NCI-H82 treated with DMSO at 0.1 percent for 48 hours (cell line): ENCODE measurements around the gene PRRG2.

Experiments used
- DNase-seq: peaks from one replicate; lab custom pipeline; 2025; ENCODE audit not compliant: unreplicated experiment; lab: John Stamatoyannopoulos, UW

The PRRG2 gene

GRCh38 chr19:49556412-49557398, 24.4 kb upstream of the PRRG2 start:
- no peak for DNase-seq

DNA sequence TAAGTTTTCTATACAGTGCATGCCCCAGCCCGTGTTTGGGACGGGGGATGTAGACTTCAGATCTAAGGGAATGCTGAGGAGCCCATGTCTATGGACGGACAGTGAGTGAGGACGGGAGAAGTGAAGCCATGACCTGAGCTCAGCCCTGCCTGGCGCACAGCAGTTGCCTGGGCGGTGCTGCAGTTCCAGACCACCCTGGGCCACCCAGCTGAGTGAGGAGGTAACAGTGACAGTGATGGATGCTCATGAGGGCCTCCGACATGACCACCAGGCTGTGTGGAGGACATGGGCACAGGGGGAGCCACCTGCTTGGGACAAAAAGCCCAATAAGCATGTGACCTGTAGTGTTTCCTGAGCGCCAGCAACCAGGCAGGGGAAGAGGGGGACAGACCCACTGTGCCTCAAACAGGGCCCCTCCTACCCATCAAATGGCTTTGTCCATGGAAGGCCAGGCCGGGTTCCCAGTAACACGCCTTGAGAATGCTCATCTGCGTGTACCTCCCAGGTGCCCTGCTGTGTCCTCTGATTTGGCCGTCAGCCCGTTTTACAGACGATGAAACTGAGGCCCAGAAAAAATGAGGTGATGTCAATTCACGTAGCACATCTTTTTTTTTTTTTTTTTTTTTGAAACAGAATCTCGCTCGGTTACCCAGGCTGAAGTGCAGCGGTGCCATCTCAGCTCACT, 23.3 kb upstream of the PRRG2 start:
- DNase-seq: no peak

DNA sequence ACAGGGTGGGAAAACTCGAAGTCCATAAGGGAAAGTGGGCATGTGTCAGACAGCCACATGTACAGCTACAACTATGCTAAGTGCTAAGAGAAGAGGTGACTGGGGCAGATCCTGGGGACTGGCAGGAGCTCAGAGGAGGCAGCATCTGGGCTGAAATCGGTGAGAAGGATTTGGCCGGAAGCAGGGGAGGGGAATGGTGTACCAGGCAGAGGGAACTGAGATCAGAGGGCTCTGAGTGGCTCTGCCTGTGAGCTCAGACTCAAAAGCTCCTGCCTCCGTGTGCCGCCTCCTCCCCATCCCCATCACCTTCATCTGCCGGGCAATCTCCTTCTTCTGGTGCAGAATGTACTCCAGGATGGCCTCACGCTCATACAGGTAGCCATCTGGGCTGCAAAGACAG, 22.5 kb upstream of the PRRG2 start:
- no peak for DNase-seq

DNA sequence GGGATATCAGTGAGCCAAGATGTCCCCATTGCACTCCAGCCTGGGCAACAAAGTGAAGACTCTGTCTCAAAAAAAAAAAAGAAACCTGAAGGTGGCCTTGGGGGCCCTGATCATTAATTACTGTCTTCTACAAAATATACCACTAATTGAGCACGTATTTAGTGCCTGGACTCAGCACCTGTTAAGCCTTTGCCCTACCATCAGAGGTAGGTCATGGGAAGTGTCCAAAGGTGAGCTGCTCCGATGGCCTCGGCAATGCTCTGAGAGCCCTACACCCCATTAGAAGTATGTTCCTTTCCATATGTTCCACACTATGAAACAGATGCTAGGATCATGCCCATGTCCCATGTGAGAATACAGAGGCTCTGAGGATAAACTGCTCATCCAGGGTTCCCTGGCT, 21.7 kb upstream of the PRRG2 start:
- no peak for DNase-seq

GRCh38 chr19:49559928-49560327, 21.2 kb upstream of the PRRG2 start:
- DNase-seq: no peak

DNA sequence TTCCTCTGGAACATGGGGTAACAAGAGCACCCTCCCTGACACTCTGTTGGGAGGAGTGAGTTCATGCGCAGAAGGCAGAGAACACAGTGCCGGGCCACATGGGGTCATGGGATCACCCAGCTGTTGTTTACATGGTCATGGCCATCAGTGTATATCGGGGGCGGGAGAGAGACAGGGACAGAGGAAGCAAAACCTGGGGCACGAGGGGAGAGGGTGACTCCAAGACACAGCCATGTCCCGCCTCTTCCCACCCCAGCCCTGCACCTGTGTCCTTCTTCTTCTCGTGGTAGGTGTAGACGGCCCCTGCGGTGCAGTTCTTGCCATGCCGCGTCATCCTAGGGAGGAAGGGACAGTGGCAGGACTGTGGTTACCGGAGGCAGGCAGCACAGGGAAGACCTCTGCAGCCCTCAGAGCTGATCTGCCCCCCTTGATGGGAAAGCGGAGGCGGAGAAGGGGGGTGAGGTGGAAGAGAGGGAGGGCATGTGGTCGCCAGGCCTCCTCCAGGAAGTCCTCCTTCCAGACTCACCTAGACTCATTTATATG, 20.7 kb upstream of the PRRG2 start:
- no peak for DNase-seq

DNA sequence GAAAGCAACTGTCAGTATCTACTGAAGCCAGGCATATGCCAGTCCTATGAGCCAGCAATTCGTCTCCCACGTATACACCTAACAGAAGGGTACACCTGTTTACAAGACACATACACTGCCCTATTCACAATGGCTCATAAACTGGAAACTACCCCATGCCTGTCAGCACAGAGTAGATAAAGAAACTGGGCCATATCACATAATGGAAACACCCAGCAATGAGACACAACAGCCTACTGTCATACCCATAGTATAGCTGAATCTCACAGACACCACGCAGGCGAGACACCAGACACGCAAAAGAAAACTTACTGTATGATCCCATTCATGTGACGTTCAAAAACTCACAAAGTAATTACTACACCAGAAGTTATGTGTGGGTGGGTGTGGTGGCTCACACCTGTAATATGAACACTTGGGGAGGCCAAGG, 16.5 kb upstream of the PRRG2 start:
- no peak for DNase-seq

GRCh38 chr19:49565261-49565660, 15.9 kb upstream of the PRRG2 start:
- DNase-seq: no peak

DNA sequence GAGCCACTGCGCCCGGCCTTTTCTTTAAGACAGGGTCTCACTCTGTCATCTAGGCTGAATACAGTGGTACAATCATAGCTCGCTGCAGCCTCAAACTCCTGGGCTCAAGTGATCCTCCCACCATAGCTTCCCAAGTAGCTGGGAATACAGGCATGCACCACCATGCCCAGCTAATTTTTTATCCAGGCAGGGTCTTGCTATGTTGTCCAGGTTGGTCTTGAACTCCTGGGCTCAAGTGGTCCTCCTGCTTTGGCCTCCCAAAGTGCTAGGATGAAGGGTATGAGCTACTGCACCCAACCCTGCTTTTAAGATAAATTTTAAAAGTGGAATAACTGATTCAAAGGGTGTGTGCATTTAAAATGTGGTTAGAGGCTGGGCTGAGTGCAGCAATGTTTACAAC, 14.8 kb upstream of the PRRG2 start:
- DNase-seq: no peak

- no peak for DNase-seq
Measured at GRCh38 chr19:49567861-49568441, 13.2 kb upstream of the PRRG2 start.

DNA sequence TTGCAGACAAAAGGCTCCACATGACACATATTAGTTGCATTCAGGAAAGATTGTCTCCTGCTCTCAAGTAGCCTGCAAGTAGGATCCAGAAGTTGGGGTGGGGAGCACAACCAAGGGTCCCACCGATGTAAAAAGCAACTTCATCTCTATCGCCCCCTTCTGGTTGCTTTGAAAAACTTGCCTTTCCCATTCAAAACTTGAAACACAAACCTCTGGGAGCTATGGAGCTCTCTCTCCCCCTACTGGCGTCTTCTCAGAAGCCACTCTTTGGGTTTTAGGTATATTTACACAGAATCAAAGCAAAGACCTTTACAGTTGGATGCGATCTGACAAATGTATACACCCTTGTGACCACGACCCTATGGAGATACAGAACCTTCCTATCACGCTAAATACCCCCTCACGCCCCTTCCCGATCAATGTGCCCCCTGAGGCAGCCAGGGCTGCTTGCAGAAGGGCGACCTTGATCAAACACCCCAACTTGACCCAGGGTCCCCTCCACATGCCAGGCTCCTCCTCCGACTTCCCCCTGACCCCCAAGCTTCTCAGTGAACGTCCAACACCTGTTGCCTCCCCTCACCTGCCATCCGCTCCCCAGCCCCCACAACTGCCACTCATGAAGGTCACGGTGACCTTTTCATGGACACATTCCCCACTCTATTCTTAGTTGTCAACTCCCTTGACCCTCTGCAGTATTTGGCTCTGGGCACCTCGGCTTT, 10.8 kb upstream of the PRRG2 start:
- peak; percentile 82 for DNase-seq

GRCh38 chr19:49570997-49571676, 10.0 kb upstream of the PRRG2 start:
- peak; percentile 45 for DNase-seq

DNA sequence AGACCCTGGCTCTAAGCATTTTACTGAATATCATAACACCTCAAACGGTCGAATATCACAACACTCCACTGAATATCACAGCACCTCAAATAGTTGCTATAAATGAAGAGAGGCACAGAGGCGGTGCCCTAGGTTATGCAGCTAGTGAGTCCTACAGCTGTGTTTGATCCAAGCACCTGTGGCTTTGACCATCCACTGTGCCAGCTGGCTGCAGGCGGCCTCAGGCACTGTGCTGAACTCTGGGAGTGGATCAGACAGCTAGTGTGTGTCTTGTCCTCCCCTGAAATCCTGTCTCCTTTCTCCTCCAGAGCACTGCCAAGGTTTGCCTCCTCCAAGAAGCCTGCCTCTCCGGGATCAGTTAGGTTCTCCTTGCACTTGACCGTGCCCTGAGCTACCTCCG, 8.1 kb upstream of the PRRG2 start:
- no peak for DNase-seq

DNA sequence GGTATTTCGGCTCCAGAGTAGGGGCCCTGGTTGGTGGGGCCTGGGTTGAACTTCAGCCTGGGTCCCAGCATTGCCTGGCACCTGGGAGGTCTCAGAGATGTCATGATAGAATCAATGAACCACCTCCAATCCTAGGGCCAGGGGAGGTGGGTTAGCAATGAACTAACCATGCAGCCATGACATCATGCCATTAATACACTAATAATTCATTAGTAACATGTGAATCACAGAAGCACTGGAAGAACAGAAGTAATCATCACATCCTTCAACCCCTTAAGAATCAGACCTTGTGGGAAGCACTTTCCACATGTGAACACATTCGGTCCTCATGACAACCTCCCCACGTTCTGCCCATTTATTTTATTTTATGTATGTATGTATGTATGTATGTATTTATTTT, 7.7 kb upstream of the PRRG2 start:
- DNase-seq: no peak

DNA sequence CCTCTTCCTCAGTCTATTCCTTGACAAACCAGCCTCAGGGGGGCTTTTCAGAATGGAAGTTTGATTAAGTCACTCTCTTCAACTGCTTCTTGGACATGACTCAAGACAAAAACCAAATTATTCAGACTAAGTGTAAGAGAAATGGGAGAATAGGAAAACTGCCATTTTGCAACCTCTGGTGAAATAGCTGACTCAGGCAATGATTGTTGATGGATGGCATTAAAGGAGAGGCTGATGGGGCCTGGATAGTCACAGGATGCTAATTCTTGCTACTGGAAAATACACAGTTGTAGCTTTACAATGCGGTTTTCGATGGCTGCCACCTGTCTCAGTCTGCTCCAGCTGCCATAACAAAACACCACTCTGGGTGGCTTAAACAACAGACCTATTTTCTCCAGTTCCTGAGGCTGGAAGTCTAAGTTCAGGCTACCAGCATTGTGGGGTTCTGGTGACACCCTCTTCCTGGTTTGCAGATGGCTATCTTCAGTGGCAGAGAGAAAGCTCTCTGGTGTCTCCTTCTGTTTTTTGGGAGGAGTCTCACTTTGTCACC, 6.8 kb upstream of the PRRG2 start:
- no peak for DNase-seq

DNA sequence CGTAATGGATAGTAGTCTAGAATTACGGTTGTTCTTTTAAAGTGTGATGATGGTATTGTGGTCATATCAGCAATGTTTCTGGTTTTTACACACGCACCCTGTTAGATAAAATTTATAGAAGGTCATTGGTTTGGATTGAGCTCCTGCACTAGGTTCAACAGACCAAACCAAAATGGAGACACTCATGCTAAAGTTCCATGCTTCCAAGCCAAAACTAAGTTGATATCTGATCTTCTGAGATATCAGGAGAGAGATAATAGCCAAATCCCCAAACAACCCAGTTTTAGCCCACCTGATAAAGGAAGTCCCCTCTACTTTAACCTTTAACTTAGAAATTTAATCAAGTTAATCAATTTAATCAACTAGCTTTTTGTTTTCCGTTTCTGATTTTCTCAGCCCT, 1.9 kb upstream of the PRRG2 start:
- DNase-seq: no peak

GRCh38 chr19:49579947-49580263, 1.2 kb upstream of the PRRG2 start:
- DNase-seq: no peak

- peak; percentile 96 for DNase-seq
Measured at GRCh38 chr19:49580264-49581006, 681 bp upstream of the PRRG2 start, which contains the start of gene NOSIP. TSS of gene NOSIP (minus strand) at chr19:49580556. CDS start at chr19:49560691, 19,865 bp downstream.

- no peak for DNase-seq
Measured at GRCh38 chr19:49583239-49583638, 2.1 kb downstream of the PRRG2 start.
